HepG2 (cell line): Measurements from ENCODE around the gene FAM118A. TPM values are rescaled to one million over a fixed set of nuclear protein-coding genes. Genes with fewer than 3 reads are reported as not detected.

Experiments used
- ZNF768 ChIP-seq: sonication (generic); formaldehyde crosslinking; IDR thresholded peaks from 2 replicates; pipeline ENCODE4 v1.4.0; 2020; ENCODE audit warnings: missing genetic modification reagents
- polyA plus RNA-seq, 8 experiments: library from polyadenylated mRNA; depleted of rRNA in 3 of 8; stranded (reverse) in 7 of 8; unstranded in 1 of 8; fragments of >200 nt; fragmentation: Illumina TruSeq in 4 of 8; extraction: Trizol in 4 of 8; gene quantifications; 2 replicates each; pipeline versions ENCODE4 v1.2.1 to v1.2.3, GENCODE V29; 2011 to 2016; ENCODE audit warnings: low read depth in 4 of 8, missing spikeins in 1 of 8, mixed read lengths in 1 of 8; ENCODE audit not compliant: insufficient read depth in 1 of 8
- total RNA-seq, 5 experiments: library from RNA; depleted of rRNA; stranded (reverse); fragments of >200 nt; fragmentation: Illumina TruSeq; extraction: Trizol; gene quantifications; 2 replicates each; pipeline ENCODE4 v1.2.3, GENCODE V29; 2016; ENCODE audit warnings: low read depth in 1 of 5
- TF ChIP-seq, protein P1 (sequence below): sonication (generic); formaldehyde crosslinking; conservative IDR thresholded peaks from 2 replicates; pipeline ENCODE4 v1.4.0; 2020; ENCODE audit warnings: missing genetic modification reagents
- TF ChIP-seq, protein P2 (sequence below): sonication (generic); formaldehyde crosslinking; IDR thresholded peaks from one replicate; pipeline ENCODE4 v1.5.1; 2020; ENCODE audit warnings: mild to moderate bottlenecking, missing genetic modification reagents; ENCODE audit errors: not compliant biosample characterization

FAM118A gene
- total and polyA plus RNA-seq, 2 of the 13 experiments (the other 11 are each of a cell fraction or from before 2014, with no cell fraction given) = 36.7 to 48.2 TPM

DNA sequence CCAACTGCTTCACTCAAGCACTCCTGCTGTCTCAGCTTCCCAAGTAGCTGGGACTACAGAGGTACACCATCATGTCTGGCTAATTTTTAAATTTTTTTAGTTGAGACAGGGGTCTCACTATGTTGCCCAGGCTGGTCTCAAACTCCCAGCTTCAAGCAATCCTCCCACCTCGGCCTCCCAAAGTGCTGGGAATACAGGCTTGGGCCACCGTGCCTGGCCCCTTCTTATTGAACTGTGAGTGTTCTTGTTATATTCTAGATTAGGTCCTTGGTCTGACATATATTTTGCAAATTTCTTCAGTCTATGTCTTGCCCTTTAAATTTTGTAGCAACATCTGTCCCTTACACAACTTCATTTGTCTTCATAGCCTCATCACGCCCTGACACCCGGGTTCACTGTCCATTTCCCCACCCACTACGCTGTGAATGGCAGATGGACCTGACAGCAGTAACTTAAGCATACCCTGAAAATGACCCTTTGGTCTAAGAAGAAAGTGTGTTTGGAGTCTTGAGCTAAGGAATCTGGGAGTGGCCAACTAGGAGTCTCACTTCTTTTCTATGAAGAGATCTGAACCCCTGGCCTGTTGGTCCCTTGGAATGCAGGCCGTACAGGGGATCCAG lies 4.2 kb upstream of the FAM118A start (continued):
- TF ChIP-seq, protein P1, sequence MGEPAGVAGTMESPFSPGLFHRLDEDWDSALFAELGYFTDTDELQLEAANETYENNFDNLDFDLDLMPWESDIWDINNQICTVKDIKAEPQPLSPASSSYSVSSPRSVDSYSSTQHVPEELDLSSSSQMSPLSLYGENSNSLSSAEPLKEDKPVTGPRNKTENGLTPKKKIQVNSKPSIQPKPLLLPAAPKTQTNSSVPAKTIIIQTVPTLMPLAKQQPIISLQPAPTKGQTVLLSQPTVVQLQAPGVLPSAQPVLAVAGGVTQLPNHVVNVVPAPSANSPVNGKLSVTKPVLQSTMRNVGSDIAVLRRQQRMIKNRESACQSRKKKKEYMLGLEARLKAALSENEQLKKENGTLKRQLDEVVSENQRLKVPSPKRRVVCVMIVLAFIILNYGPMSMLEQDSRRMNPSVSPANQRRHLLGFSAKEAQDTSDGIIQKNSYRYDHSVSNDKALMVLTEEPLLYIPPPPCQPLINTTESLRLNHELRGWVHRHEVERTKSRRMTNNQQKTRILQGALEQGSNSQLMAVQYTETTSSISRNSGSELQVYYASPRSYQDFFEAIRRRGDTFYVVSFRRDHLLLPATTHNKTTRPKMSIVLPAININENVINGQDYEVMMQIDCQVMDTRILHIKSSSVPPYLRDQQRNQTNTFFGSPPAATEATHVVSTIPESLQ (CRISPR knock-in tag) = no peak
- TF ChIP-seq ZNF768 (CRISPR knock-in tag) = no peak
- TF ChIP-seq, protein P2, sequence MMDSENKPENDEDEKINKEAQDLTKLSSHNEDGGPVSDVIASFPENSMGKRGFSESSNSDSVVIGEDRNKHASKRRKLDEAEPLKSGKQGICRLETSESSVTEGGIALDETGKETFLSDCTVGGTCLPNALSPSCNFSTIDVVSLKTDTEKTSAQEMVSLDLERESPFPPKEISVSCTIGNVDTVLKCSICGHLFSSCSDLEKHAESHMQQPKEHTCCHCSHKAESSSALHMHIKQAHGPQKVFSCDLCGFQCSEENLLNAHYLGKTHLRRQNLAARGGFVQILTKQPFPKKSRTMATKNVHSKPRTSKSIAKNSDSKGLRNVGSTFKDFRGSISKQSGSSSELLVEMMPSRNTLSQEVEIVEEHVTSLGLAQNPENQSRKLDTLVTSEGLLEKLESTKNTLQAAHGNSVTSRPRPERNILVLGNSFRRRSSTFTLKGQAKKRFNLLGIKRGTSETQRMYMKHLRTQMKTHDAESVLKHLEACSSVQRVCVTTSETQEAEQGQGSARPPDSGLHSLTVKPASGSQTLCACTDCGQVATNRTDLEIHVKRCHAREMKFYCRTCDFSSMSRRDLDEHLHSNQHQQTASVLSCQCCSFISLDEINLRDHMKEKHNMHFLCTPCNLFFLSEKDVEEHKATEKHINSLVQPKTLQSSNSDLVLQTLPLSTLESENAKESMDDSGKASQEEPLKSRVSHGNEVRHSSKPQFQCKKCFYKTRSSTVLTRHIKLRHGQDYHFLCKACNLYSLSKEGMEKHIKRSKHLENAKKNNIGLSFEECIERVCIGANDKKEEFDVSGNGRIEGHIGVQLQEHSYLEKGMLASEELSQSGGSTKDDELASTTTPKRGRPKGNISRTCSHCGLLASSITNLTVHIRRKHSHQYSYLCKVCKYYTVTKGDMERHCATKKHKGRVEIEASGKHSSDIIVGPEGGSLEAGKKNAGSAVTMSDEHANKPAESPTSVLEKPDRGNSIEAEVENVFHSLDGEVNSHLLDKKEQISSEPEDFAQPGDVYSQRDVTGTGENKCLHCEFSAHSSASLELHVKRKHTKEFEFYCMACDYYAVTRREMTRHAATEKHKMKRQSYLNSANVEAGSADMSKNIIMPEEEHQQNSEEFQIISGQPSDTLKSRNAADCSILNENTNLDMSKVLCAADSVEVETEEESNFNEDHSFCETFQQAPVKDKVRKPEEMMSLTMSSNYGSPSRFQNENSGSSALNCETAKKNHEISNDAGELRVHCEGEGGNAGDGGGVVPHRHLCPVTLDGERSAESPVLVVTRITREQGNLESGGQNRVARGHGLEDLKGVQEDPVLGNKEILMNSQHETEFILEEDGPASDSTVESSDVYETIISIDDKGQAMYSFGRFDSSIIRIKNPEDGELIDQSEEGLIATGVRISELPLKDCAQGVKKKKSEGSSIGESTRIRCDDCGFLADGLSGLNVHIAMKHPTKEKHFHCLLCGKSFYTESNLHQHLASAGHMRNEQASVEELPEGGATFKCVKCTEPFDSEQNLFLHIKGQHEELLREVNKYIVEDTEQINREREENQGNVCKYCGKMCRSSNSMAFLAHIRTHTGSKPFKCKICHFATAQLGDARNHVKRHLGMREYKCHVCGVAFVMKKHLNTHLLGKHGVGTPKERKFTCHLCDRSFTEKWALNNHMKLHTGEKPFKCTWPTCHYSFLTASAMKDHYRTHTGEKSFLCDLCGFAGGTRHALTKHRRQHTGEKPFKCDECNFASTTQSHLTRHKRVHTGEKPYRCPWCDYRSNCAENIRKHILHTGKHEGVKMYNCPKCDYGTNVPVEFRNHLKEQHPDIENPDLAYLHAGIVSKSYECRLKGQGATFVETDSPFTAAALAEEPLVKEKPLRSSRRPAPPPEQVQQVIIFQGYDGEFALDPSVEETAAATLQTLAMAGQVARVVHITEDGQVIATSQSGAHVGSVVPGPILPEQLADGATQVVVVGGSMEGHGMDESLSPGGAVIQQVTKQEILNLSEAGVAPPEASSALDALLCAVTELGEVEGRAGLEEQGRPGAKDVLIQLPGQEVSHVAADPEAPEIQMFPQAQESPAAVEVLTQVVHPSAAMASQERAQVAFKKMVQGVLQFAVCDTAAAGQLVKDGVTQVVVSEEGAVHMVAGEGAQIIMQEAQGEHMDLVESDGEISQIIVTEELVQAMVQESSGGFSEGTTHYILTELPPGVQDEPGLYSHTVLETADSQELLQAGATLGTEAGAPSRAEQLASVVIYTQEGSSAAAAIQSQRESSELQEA (CRISPR knock-in tag) = no peak
